ENCODE data around the gene MRNIP.
"Not testable (repeated sequence)": the region's sequence is repeated elsewhere in the genome, so short reads cannot be mapped to it uniquely, and the experiment has no call there.

Gene MRNIP

DNA sequence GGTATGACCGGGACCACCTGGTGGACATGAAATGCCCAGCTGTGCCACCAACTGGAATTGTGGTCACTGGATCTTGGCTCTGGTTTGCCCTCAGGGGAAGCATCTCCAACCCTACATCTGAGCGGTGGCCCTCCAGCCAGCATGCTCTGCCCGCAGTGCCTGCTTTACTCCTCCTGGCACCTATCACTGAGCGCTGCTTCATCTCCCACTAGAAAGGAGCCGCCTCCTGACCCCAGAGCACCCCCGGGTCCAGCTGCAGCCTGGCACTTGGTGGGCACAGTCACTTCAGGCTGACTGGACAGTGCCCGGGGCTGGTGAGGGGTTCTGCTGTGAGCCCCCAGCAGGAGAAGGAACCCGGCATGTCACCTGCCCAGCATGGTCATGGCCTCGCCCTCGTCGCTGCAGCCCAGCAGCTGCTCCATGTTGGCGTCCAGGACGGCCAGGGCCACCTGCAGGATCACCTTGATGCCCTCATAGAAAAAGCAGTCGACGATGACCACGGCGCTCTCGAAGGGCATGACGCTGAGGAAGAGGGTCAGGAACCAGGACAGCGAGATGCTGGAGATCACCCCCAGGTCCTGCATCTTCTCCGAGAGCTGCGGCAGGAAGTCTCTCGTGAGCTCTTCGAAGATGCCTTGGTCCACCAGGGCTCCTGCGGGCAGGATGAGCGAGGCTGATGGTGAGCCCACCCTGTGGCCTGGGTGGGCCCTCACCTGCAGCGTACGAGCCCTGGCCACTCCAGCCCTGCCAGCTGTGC, 16.1 kb upstream of the MRNIP start:
- FAIRE-seq (no peak), DNase-seq (ENCODE audit: insufficient read length, low spot score) (peak; percentile 14)
- TF ChIP-seq, protein P1, sequence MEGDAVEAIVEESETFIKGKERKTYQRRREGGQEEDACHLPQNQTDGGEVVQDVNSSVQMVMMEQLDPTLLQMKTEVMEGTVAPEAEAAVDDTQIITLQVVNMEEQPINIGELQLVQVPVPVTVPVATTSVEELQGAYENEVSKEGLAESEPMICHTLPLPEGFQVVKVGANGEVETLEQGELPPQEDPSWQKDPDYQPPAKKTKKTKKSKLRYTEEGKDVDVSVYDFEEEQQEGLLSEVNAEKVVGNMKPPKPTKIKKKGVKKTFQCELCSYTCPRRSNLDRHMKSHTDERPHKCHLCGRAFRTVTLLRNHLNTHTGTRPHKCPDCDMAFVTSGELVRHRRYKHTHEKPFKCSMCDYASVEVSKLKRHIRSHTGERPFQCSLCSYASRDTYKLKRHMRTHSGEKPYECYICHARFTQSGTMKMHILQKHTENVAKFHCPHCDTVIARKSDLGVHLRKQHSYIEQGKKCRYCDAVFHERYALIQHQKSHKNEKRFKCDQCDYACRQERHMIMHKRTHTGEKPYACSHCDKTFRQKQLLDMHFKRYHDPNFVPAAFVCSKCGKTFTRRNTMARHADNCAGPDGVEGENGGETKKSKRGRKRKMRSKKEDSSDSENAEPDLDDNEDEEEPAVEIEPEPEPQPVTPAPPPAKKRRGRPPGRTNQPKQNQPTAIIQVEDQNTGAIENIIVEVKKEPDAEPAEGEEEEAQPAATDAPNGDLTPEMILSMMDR (IDR thresholded peaks at IDR 0.05; ENCODE audit: insufficient read depth, missing control alignments) = no peak

DNA sequence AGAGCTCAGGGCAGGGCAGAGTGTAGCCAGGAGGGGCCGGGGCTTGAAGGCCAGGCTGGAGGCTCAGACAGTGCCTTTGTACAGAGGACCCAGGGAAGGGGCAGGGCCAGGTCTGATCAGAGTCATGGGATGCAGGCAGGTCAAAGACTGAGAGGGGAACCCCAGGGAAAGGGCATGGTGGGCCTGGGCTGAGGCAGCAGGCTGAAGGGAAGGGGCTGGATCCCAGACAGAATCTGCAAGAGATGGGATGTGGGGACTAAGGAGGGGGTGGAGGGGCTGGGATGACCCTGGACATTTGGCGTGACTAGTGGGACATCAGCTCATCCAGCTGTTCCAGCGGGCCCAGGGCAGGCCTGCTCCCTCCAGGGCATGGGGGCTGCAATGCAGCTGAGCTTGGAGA, 15.5 kb upstream of the MRNIP start:
- DNase-seq (ENCODE audit: insufficient read length, low spot score) = peak; percentile 14
- TF ChIP-seq, protein P1 (IDR thresholded peaks at IDR 0.05; ENCODE audit: insufficient read depth, missing control alignments) = no peak
- no peak for FAIRE-seq

DNA sequence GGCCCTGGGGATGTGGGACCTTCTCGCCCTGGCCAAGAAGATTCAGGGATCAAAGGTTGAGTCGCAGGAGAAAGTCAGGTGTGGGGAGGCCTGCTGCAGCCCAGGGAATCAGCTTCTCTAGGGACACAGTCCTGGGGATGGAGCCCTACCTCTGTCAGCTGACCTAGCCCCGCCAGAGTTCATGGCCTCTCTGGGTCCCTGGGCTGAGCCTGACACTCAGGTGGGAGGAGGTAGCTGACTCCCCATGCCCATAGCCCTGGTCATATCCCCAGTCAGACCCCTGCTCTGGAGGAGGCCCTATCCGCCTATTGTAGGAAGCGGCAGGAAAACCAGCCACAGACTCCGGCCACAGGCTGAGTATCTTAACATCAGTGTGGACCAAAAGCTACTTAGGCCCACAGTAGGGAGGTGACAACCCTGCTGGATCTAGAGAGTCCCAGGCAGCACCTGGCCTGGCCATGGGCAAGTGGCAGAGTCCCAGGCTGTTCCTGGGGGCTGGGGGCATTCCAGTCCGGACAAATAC, 15.0 kb upstream of the MRNIP start:
- no peak for FAIRE-seq
- TF ChIP-seq, protein P1 (IDR thresholded peaks at IDR 0.05; ENCODE audit: insufficient read depth, missing control alignments) = no peak
- DNase-seq (ENCODE audit: insufficient read length, low spot score) = peak; percentile 13

DNA sequence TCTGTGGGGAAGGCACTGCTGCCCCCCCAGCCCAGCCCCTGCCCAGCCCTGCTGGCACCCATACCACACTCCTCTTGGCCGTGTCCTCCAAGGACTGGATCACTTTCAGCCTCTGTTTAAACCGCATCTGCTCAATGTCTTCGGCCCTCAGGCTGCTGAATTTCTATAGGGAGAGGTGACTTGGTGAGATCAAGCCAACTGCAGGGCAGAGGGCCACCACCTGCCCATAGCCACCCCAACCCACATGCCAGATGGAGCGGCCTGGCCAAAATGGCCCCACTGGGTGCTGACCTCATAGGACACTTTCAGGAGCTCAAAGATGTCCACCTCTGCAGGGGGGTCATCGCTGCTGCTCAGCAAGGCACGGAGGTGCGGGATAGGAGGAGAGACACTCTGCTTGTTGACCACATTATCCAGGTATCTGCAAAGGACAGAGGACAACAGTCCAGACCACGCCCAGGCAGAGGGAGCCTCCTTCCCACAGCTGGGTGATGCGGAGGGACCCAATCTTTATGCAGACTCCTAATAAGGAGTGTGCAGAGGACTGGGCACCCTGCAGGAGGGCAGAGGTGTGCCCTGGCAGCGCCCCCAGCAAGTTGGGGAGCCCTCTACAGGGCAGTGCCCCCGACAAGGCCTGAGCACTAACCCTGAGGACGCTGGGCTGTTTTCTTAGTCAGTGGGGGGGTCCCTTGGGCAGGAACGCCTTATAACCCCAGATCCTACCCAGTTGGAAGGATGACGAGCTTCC, 14.4 kb upstream of the MRNIP start:
- TF ChIP-seq, protein P1 (IDR thresholded peaks at IDR 0.05; ENCODE audit: insufficient read depth, missing control alignments) = no peak
- FAIRE-seq = no peak

DNA sequence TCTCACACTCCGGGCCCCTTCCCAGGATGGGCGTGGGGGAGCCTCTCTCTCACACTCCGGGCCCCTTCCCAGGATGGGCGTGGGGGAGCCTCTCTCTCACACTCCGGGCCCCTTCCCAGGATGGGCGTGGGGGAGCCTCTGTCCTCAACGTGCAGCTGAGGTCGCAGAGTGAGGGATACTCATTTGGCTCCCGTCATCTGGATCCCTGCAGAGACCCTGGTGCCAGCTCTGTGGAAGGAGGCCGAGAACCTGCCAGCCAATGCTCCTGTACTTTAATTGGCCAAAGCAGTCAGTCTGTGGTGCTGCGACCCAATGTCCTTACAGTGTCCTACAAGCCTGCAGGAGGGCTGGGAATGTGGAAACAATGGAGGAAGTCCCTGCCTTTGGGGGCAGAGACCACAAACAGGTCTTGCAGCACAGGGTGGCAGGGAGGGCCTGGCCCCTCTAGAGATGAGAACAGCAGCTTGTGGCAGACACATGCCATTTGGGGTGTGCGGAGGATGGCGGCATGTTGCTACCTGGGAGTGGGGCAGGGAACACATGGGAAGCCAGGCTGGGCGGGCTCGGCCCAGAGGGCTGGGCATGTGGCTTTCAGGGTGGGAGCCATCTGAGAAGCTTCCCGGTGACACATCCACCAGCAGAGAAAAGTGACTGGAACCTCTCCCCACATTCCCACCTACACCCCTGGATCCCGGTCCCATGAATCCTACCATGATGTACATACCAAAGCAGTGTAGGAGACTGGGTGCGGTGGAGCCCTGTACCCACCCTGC, 13.6 kb upstream of the MRNIP start:
- FAIRE-seq (no peak), DNase-seq (ENCODE audit: insufficient read length, low spot score) (peak; percentile 13)
- TF ChIP-seq, protein P1 (IDR thresholded peaks at IDR 0.05; ENCODE audit: insufficient read depth, missing control alignments) = no peak

More for the DNA sequence above, 14.4 kb upstream of the MRNIP start:
- peak; percentile 8 for DNase-seq (ENCODE audit: insufficient read length, low spot score)

DNA sequence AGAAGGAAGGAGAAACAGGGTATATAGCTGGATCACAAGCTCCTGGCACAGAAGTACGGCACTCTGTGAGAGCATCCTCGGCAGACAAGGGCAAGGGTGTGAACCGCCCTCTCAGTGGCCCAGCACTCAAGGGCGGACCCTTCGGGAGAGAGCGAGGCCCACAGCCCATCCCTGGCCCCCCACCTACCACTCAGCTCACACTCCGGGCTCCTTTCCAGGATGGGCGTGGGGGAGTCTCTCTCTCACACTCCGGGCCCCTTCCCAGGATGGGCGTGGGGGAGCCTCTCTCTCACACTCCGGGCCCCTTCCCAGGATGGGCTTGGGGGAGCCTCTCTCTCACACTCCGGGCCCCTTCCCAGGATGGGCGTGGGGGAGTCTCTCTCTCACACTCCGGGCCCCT, 12.9 kb upstream of the MRNIP start:
- FAIRE-seq; DNase-seq (ENCODE audit: insufficient read length, low spot score): not testable (repeated sequence)

DNA sequence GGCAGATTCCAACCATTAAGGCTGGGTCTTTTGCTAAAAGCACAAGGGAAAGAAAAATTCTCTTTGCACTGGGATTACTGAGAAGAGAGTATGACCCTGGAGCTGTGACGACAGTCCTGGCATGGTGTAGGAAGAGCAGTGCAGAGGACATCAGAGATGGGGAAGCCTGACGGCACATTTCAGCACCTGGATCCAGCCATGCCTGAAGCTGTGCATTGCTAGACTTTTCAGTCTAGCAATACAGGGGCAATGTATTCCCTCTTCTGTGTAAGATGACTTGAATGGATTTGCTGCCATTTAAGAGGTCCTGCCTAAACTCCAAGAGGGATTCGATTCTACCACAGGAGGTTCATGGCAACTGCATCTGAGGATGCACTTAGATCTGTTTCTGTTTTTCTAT, 12.3 kb upstream of the MRNIP start:
- DNase-seq (ENCODE audit: insufficient read length, low spot score) (no peak), FAIRE-seq (no peak)
- TF ChIP-seq, protein P1 (IDR thresholded peaks at IDR 0.05; ENCODE audit: insufficient read depth, missing control alignments) = no peak

All from D721Med (cell line).